Glomerular visceral epithelial cell (primary cell): Measurements from ENCODE around the gene TBC1D12.
"Not testable (repeated sequence)": the region's sequence is repeated elsewhere in the genome, so short reads cannot be mapped to it uniquely, and the experiment has no call there.

Experiments
- DNase-seq: peaks from one replicate; pipeline ENCODE4 v3.0.0-alpha.2; 2016; ENCODE audit errors: extremely low spot score

The TBC1D12 gene

DNA sequence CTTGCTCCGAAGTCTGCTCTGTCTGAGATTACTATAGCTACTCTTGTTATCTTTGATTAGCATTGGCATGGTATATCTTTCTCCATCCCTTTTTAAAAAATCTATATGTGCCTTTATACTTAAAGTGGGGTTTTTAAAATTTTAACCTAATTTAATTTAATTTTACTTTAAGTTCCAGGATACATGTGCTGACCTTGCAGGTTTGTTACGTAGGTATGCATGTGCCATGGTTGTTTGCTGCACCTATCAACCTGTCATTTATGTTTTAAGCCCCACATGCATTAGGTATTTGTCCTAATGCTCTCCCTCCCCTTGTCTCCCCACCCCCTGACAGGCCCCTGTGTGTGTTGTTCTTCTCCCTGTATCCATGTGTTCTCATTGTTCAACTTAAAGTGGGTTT, 54.6 kb downstream of the TBC1D12 start:
- DNase-seq, result no peak

DNA sequence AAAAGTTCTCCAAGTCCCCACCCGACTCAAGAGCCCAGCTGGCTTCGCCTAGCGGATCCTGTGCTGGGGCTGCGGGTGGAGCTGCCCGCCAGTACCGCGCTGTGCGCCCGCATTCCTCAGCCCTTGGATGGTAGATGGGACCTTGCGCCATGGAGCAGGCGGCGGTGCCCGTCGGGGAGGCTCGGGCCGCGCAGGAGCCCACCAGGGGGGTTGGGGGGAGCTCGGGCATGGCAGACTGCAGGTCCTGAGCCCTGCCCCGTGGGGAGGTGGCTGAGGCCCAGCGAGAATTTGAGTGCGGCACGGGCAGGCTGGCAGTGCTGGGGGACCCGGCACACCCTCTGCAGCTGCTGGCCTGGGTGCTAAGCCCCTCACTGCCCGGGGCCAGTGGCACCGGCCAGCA, 57.0 kb downstream of the TBC1D12 start:
- DNase-seq, result no peak

DNA sequence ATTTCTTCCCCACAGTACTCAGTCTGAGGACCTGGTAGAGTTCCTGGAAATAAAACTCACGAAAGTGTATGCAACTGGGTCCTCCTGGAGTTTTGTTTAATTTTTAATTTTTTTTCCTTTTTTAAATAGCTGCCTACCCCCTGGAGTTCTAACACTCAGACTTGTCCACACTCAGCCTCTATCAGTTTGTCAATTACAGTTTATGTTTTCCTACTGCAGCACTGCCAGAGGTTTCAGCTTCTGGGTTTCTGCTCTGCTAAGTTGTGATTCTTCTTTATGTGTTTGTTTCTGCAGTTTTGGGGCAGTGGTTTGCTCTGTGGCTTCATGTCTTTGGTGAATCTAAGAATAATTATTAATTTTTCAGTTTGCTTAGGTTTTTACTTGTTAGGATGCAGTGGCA, 59.2 kb downstream of the TBC1D12 start:
- DNase-seq, result no peak

DNA sequence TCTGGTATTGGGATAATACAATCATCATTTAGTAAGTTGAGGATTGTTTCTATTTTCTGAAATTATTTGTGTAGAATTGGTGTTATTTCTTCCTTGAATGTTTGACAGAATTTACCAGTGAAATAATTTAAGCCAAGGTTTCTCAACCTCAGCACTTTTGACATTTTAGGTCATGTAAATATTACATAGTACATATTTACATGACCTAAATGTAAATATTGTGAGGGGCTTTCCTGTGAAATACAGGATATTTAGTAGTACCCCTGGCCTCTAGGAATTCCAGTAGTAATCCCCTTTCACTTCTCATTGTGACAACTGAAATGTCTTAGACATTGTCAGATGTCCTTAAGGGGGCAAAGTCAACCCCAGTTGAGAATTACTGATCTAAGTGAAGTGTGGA, 59.8 kb downstream of the TBC1D12 start:
- no peak for DNase-seq

DNA sequence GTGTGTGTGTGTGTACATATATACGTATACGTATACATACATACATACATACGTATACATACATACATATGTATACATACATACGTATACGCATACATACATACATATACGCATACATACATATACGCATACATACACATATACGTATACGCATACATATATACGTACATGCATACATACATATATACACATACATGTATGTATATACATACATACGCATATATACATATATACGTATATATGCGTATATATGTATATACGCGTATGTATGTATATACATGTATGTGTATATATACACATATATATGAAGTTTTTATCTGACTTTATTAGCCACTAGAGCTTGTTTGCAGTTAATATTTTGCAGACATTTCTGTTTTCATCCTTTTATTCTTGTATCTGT, 63.3 kb downstream of the TBC1D12 start:
- DNase-seq, result no peak

DNA sequence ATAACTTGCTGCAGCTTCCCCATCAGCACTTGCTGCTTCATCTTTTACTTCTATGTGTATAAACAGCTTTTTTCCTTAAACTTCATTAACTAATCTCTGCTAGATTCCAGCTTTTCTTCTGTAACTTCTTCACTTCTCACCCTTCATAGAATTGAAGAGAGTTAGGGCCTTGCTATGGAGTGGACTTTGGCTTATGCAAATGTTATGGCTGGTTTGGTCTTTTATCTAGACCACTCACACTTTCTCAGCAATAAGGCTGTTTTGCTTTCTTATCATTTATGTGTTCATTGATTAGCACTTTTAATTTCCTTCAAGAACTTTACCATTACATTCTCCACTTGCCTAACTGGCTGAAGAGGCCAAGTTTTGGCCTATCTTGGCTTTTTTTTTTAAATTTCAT, 79.1 kb downstream of the TBC1D12 start:
- no peak for DNase-seq

DNA sequence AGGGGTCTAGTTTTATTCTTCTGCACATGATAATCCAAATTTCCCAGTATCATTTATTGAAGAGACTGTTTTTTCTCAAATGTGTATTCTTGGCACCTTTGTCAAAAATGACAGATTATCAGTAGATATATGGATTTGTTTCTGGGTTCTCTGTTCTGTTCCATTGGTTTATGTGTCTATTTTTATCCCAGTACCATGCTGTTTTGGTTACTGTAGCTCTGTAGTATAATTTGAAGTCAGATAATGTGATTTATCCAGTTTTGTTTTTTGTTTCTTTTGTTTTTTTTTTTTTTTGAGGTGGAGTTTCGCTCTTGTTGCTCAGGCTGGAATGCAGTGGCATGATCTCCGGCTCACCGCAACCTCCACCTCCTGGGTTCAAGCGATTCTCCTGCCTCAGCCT, 81.6 kb downstream of the TBC1D12 start:
- DNase-seq, result no peak

DNA sequence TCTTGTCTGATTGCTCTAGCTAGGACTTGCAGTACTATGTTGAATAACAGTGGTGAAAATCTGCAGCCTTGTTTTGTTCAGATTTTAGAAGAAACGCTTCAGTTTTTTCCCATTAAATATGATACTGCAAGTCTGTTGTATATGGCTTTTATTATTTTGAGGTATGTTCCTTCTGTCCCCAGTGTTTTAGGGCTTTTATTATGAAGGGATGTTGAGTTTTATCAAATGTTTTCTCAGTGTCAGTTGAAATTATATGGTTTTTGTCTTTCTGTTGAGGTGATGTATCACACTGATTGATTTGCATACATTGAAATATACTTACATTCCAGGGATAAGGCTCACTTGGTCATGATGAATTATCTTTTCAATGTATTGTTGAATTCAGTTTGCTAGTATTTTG, 82.8 kb downstream of the TBC1D12 start:
- no peak for DNase-seq

DNA sequence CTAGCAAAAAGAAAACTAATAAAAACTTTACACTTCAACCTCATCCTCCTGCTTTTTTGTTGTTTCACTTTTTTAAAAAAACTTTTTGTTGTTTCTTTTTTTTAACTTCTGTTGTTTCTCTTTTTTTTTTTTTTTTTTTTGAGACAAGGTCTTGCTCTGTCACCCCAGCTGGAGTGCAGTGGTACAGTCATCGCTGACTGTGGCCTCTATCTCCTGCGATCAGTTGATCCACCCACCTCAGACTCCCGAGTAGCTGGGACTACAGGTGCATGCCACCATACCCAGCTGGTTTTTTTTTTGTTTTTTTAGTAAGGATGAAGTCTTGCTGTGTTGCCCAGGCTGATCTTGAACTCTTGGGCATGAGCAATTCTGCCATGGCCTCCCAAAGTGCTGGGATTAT, 85.2 kb downstream of the TBC1D12 start:
- no peak for DNase-seq

DNA sequence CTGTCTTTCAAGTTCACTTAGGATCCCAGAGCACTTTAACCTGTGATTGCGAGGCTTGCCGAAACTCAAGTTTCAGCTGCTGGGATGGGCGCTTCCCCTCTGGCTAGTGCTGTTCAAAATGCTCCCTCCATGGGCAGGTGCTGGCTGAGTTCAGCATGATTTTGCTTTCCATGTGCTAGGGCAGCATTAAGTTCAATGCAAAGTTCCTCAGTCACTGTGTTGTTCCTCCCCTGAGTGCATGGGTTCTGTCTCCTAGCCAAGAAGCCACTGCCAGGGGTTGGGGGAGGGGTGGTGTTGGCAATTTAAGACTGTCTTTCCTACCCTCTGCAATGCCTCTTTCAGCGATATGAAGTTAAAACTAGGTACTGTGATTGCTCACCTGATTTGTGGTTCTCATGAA, 86.8 kb downstream of the TBC1D12 start:
- DNase-seq, result no peak

DNA sequence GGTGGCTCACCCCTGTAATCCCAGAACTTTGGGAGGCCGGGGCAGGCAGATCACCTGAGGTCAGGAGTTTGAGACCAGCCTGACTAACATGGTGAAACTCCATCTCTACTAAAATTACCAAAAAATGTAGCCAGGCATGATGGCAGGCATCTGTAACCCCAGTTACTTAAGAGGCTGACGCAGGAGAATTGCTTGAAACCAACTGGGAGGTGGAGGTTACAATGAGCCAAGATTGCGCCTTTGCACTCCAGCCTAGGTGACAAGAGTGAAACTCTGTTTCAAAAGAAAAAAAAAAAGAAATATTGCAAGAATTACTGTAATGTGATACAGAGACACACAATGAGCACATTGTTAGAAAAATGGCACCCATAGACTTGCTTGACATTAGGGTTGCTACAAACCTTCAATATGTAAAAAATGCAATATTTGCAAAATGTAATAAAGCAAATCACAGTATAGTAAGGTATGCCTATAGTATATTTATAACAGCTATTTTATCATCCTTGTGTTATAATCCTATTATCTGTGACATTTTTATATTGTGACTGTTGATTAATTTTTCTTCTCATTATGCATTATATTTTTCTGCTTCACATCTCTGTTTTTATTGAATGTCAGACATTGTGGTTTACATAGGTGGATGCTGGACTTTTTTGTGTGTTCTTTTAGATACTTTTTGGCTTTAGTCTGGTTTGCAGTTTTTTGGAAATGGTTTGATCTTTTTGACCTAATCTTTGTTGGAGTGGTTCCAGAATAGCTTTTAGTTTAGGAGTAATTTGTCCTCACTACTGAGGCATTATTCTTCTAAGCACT, 87.8 kb downstream of the TBC1D12 start:
- no peak for DNase-seq

DNA sequence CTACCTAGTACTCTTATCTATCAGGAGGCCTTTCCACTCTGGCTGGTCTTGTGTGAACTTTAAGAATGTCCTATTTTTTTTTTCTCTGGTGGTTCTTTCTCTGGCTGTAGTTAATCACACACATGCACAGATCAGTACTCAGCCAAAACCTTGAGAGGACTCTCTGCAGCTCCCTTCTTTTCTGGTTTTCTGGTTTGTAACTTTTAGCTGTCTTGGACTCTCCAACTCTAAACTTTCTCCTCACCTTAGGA, 88.4 kb downstream of the TBC1D12 start:
- DNase-seq, result no peak

DNA sequence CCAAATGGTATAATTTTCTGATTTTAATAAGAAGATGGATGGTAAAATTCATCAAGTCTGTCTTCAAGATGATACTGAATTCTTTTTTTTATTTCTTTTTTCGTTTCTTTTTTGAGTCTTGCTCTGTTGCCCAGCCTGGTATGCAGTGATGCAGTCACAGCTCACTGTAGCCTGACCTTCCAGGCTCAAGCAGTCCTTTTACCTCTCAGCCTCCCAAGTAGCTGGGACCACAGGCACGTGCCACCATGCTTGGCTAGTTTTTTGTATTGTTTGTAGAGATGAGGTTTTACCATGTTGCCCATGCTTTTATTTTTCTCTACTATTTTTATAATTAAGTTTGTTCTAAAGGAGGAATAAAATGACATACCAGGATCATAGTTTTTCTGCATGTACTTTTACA, 91.1 kb downstream of the TBC1D12 start:
- DNase-seq, result peak; percentile 16

DNA sequence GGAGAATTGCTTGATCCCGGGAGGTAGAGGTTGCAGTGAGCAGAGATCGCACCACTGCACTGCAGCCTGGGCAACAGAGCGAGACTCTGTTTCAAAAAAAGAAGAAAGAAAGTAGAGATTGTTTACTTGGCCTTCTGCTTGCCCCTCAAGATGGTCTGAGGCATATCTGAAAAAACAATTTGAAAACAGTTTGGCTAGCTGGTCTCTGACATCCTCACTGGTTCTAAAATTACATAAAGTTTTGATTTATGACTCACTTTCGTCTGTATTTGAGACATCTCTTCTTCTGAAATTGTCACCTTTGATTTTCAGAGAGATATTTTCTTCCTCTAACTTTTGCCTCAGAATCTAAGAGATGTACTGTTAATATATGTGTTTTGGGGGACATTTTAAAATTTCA, 93.7 kb downstream of the TBC1D12 start:
- DNase-seq, result no peak

DNA sequence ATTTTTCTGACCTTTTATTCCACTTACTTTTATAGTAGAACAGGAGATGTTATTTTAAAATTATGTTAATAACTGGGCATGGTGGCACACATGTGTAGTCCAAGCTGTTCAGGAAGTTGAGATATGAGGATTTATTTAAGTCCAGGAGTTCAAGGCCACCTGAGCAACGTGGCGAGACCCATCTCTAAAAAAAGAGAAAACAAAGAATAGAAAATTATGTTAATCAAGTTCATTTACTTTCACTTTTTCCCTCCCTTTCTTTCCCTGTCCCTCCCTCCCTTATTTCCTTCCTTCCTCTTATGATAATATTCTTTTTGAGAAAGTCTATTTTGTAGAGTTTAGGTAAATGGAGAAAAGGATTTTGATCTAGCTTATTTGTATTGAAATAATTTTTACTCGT, 94.3 kb downstream of the TBC1D12 start:
- DNase-seq, result no peak

DNA sequence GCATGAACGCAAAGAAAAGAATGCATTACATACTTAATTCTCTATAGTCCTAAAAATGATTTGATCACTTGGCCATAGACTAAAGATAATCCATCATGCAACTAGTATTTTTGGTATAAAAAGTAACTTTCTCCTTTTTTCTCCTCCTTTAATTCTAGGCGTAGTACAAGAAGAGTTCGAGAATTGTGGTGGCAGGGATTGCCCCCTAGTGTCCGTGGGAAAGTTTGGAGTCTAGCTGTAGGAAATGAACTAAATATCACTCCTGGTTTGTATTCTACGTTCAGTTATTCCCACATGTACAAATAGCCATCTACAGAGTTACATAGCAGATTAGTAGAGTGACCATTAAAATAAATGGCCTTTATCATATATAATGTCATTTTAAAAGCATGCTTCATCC, 97.7 kb downstream of the TBC1D12 start:
- DNase-seq, result peak; percentile 7

DNA sequence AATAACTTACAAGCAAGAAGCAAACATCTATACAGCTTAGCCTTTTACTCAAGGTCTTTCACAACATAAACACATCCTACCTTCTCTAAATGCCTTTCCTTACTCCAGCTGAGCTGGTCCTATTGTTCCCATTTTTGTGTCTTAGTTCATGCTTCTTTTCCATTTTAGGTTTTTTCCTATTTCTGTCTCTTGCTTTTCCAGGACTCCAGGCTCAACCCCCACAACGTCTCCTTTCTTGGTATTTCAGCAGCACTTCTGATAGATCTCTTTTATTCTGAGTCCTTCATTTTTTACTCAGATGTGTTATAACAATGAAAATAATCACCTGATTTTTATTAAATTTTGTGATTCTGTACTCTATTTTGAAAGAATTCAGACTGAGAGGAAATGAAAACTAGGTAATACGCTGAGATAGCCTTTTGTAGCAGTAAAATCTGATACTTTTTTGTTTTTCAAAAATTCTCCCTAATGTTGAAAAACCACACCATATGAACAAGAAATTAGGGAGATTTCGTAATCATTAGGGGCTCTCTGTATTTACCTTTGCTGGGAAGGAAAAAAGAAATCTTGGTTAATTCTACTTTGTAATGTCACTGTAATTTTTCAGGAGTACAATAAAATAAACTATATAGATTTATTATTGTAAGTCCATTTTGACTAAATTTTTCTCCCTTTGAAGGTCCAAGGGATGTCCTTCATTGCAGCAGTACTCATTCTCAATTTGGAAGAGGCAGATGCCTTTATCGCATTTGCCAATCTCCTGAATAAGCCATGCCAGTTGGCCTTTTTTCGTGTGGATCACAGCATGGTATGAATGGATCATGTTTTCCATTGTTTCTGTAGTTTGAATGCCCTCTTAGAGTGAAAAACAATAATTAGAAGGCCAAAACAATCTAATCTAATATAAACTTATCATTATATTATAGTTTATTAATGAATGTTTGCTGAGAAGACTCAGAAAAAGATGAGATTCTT, 119.2 kb downstream of the TBC1D12 start:
- no peak for DNase-seq

DNA sequence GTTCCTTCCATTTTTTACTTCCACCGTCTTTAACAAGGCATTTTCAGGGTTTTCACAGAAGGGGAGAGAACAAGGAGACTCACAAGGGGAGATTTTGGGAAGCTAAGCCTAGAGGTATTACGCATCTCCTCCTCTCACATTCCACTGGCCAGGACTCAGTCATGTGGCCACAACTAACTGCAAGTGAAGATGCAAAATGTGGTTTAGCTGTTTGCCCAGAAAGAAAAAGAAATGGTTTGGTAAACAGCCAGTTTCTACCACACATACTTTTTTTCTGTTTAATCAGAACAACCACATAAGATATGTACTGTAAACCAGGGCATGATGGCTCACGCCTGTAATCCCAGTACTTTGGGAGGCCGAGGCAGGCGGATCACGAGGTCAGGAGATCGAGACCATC, 121.8 kb downstream of the TBC1D12 start:
- DNase-seq, result peak; percentile 21

DNA sequence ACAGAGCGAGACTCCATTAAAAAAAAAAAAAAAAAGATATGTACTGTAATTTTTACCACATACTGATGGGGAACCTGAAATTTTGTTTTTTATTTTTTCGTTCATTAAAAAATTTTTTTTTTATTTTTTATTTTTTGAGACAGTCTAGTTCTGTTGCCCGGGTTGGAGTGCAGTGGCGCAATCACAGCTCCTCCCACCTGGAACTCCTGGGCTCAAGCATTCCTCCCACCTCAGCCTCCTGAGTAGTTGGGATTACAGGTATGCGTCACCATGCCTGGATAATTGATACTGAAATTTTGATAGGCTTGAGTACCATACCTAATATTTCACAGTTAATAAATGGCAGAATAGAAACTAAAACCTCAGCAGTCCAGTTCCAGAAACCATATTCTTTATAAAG, 122.4 kb downstream of the TBC1D12 start:
- DNase-seq, result no peak

DNA sequence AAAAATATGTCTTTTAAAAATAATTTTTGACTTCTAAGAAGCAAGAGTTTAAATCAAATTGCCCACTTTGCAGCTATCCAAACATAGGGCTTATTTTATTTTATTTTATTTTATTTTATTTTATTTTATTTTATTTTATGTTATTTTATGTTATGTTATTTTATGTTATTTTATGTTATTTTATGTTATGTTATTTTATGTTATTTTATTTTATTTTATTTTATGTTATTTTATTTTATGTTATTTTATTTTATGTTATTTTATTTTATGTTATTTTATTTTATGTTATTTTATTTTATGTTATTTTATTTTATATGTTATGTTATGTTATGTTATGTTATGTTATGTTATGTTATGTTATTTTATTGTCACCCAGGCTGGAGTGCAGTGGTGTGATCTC, 129.2 kb downstream of the TBC1D12 start:
- not testable (repeated sequence) for DNase-seq

DNA sequence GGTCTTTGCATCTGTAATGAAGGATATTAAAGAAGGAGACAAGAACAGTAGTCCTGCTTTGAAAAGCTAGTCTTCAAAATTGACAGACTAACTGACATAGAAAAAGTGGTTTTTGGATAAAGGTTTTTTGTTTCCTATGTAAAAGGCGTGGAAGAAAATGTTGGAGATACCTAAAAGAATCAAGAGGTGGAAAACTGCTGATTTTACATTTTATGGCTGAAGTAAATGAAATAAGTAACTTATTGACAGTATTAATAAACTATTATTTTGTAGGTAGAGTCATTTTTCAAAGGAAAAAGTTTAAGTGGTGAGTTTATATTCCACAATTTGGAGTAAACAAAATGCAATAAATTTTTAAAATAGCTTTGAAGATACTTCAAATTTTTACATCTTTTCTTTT, 130.7 kb downstream of the TBC1D12 start:
- DNase-seq, result no peak

DNA sequence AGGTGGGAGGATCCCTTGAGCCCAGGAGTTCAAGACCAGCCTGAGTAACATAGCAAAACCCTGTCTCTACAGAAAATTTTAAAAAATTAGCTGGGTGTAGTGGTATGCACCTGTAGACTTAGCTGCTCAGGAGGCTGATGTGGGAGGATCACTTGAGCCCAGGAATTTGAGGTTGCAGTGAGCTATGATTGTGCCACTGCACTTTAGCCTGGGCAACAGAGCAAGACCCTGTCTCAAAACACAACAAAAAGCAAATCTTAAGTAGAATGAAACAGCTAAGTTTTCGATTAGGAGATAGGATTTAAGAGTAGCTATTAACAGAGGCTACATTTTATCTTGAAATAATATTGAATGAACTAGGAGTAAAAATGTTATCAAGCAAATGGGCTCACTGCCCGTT, 139.9 kb downstream of the TBC1D12 start:
- not testable (repeated sequence) for DNase-seq

DNA sequence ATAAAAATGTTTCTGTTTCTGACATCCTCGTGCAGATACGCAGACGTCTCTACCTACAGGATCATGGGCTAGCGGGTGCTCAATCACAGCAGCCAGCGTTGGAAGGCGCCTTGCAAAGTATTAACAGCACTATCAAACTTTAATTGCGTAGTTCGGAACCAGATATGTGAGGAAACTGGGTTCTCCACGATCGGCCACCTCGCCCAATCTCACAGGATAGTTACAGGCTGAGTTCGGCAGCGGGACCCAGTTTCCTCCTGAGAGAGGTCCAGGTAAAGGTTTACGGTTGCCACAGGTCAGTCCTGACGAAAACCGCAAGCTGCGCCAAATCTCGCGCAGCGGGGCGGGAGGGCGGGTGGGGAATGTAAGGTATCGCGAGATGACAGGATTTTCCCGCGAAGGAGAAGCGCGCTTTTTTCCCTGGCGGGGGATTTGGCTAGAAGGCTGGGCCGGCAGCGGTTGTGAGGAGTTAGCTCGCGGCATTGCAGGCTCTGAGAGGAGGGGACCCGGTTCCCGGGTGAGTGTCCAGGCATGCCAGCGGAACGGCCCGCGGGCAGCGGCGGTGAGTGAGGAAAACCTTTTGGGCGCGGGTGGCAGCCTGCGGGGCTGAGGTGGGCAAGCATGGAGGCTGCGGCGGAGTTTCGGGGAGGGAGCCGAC, 143.2 kb downstream of the TBC1D12 start, which contains the start of gene HELLS:
Gene HELLS (plus strand): TSS at position 398 of the 658 bp plus-strand sequence. CDS start 134 bp downstream, at position 532.
- peak; percentile 93 for DNase-seq
